Osteoblast (primary cell): Measurements from ENCODE around the gene CDKAL1. TPM values are rescaled to one million over a fixed set of nuclear protein-coding genes. Genes with fewer than 3 reads are reported as not detected.

Source experiments
- DNase-seq: peaks from one replicate; pipeline ENCODE4 v3.0.0; 2011; ENCODE audit warnings: low spot score, mixed read lengths; ENCODE audit not compliant: insufficient read length; ENCODE audit errors: missing footprints
- H2AFZ ChIP-seq: 2 replicates; pipeline ENCODE4 v1.6.0; 2011; ENCODE audit warnings: mild to moderate bottlenecking, low read length
- H3K27ac ChIP-seq: 2 replicates; pipeline ENCODE4 v1.5.1; 2011; ENCODE audit warnings: mild to moderate bottlenecking, low read depth, low read length, moderate library complexity
- H3K27me3 ChIP-seq: 2 replicates; pipeline ENCODE4 v1.6.0; 2012; ENCODE audit warnings: mild to moderate bottlenecking, control low read depth, inconsistent platforms, low read length, moderate library complexity; ENCODE audit not compliant: insufficient read depth
- H3K36me3 ChIP-seq: 2 replicates; pipeline ENCODE4 v1.5.1; 2011; ENCODE audit warnings: mild to moderate bottlenecking, low read length, control low read depth, moderate library complexity; ENCODE audit not compliant: insufficient read depth
- H3K4me1 ChIP-seq: 2 replicates; pipeline ENCODE4 v1.5.1; 2011; ENCODE audit warnings: mild to moderate bottlenecking, low read length, control low read depth, moderate library complexity; ENCODE audit not compliant: insufficient read depth
- H3K4me2 ChIP-seq: 2 replicates; pipeline ENCODE4 v1.6.0; 2011; ENCODE audit warnings: mild to moderate bottlenecking, low read length; ENCODE audit not compliant: insufficient read depth
- H3K4me3 ChIP-seq: fragments of 200-600 bp; sonication (generic); 3 replicates; pipeline ENCODE4 v1.5.1; 2012; ENCODE audit warnings: mild to moderate bottlenecking, low read length, inconsistent platforms; ENCODE audit not compliant: insufficient read depth
- H3K79me2 ChIP-seq: 2 replicates; pipeline ENCODE4 v1.6.0; 2012; ENCODE audit warnings: mild to moderate bottlenecking, low read length, control low read depth, inconsistent platforms; ENCODE audit not compliant: insufficient read depth
- H3K9me3 ChIP-seq: 2 replicates; pipeline ENCODE4 v1.5.1; 2011; ENCODE audit warnings: low read depth, low read length, control low read depth
- H4K20me1 ChIP-seq: 2 replicates; pipeline ENCODE4 v1.6.0; 2012; ENCODE audit warnings: mild to moderate bottlenecking, low read length, control low read depth; ENCODE audit not compliant: insufficient read depth
- CTCF ChIP-seq: IDR thresholded peaks from 2 replicates; pipeline ENCODE4 v1.5.1; 2011; ENCODE audit warnings: mild to moderate bottlenecking, low read depth, low read length, moderate library complexity; ENCODE audit errors: extremely low read depth
- total RNA-seq: library from RNA; depleted of rRNA; stranded (reverse); fragments of >200 nt; gene quantifications from 2 replicates; pipeline ENCODE4 v1.2.3, GENCODE V29; 2012

Gene CDKAL1
- total RNA-seq, 1 donor, result 18.5 TPM

- Histone ChIP-seq H3K9me3 (no peaks in the 10 kb centered on the region), H3K4me2 (peak overlapping the region; percentile 18), H3K27me3 (no peaks in the 10 kb centered on the region), H2AFZ (no peak overlapping the region), H3K36me3 (no peaks in the 10 kb centered on the region), H3K4me1 (peaks cover 27% of the 10 kb centered on the region), H3K27ac (peak overlapping the region; percentile 14), H3K79me2 (no peaks in the 10 kb centered on the region), H4K20me1 (no peaks in the 10 kb centered on the region), H3K4me3 (no peak overlapping the region)
- peak; percentile 51 for TF ChIP-seq CTCF
- DNase-seq, result no peak
Measured at GRCh38 chr6:20875369-20875963, 341.2 kb downstream of the CDKAL1 start.

- H4K20me1 ChIP-seq, result no peaks in the 10 kb centered on the region
- no peaks in the 10 kb centered on the region for H3K9me3 ChIP-seq
- no peaks in the 10 kb centered on the region for H3K79me2 ChIP-seq
- no peaks in the 10 kb centered on the region for H3K36me3 ChIP-seq
- TF ChIP-seq CTCF, result no peak
- H3K4me1 ChIP-seq, result peaks cover 27% of the 10 kb centered on the region
- H3K27me3 ChIP-seq, result no peaks in the 10 kb centered on the region
- H3K4me3 ChIP-seq, result no peak overlapping the region
- H2AFZ ChIP-seq, result no peak overlapping the region
- DNase-seq, result peak; percentile 79
- H3K4me2 ChIP-seq, result peak overlapping the region; percentile 18
- peak overlapping the region; percentile 14 for H3K27ac ChIP-seq
Measured at GRCh38 chr6:20876036-20876435, 341.8 kb downstream of the CDKAL1 start.

GRCh38 chr6:20876561-20876960, 342.3 kb downstream of the CDKAL1 start:
- peak overlapping the region; percentile 69 for H3K27ac ChIP-seq

More at GRCh38 chr6:20876561-20876960, 342.3 kb downstream of the CDKAL1 start:
- Histone ChIP-seq H3K4me3 (no peak overlapping the region), H2AFZ (no peak overlapping the region), H3K9me3 (no peaks in the 10 kb centered on the region), H3K4me2 (peak overlapping the region; percentile 18), H3K79me2 (no peaks in the 10 kb centered on the region), H3K4me1 (peaks cover 27% of the 10 kb centered on the region), H3K36me3 (no peaks in the 10 kb centered on the region), H4K20me1 (no peaks in the 10 kb centered on the region), H3K27me3 (no peaks in the 10 kb centered on the region)
- DNase-seq, result no peak
- no peak for TF ChIP-seq CTCF
